Hepatocyte (in vitro differentiated cells): ENCODE results near the gene TOMM6. TPM values are rescaled to one million over a fixed set of nuclear protein-coding genes. Genes with fewer than 3 reads are reported as not detected.

Source experiments
- DNase-seq: peaks from one replicate; pipeline ENCODE4 v3.0.0-alpha.2; 2016; ENCODE audit warnings: low spot score
- H2AFZ ChIP-seq: fragments of 200-600 bp; sonication (generic); 2 replicates; pipeline ENCODE4 v1.6.0; 2016; ENCODE audit warnings: antibody characterized with exemption, mild to moderate bottlenecking
- H3K27ac ChIP-seq: fragments of 200-600 bp; sonication (generic); 2 replicates; pipeline ENCODE4 v1.5.1; 2016; ENCODE audit warnings: mild to moderate bottlenecking
- H3K27me3 ChIP-seq: fragments of 200-600 bp; sonication (generic); 2 replicates; pipeline ENCODE4 v1.6.1; 2016
- H3K36me3 ChIP-seq: fragments of 200-600 bp; sonication (generic); replicated peaks from 2 replicates; pipeline ENCODE4 v1.5.1; 2016; ENCODE audit warnings: low read depth; ENCODE audit not compliant: insufficient read depth
- H3K4me1 ChIP-seq: fragments of 200-600 bp; sonication (generic); 2 replicates; pipeline ENCODE4 v1.5.1; 2016; ENCODE audit warnings: mild to moderate bottlenecking, moderate library complexity; ENCODE audit not compliant: insufficient read depth
- H3K4me2 ChIP-seq: fragments of 200-600 bp; sonication (generic); 2 replicates; pipeline ENCODE4 v1.6.0; 2016
- H3K4me3 ChIP-seq: fragments of 200-600 bp; sonication (generic); 2 replicates; pipeline ENCODE4 v1.5.1; 2016; ENCODE audit warnings: mild to moderate bottlenecking
- H3K79me2 ChIP-seq: fragments of 200-600 bp; sonication (generic); 2 replicates; pipeline ENCODE4 v1.6.0; 2017; ENCODE audit warnings: mild to moderate bottlenecking
- H3K9me2 ChIP-seq: fragments of 200-600 bp; sonication (generic); replicated peaks from 2 replicates; pipeline ENCODE4 v1.6.0; 2017; ENCODE audit warnings: mild to moderate bottlenecking; ENCODE audit not compliant: insufficient read depth
- H3K9me3 ChIP-seq: fragments of 200-600 bp; sonication (generic); 2 replicates; pipeline ENCODE4 v1.5.1; 2016; ENCODE audit warnings: low read depth, mild to moderate bottlenecking
- H4K20me1 ChIP-seq: fragments of 200-600 bp; sonication (generic); 2 replicates; pipeline ENCODE4 v1.6.0; 2016; ENCODE audit warnings: mild to moderate bottlenecking; ENCODE audit not compliant: insufficient read depth, poor library complexity, severe bottlenecking
- CTCF ChIP-seq: fragments of 200-600 bp; sonication (generic); IDR thresholded peaks from 2 replicates; pipeline ENCODE4 v1.5.1; 2016; ENCODE audit warnings: antibody characterized with exemption, mild to moderate bottlenecking; ENCODE audit not compliant: poor library complexity
- EZH2 ChIP-seq: fragments of 200-600 bp; sonication (generic); IDR thresholded peaks from 2 replicates; pipeline ENCODE4 v1.6.1; 2016; ENCODE audit warnings: antibody characterized with exemption, mild to moderate bottlenecking, borderline replicate concordance
- EZH2phosphoT487 ChIP-seq: fragments of 200-600 bp; sonication (generic); IDR thresholded peaks from one replicate; pipeline ENCODE4 v1.6.1; 2018; ENCODE audit warnings: antibody characterized with exemption, mild to moderate bottlenecking, low read depth, moderate library complexity; ENCODE audit not compliant: unreplicated experiment, severe bottlenecking
- WGBS: methylation state at CpG from one replicate; pipeline ENCODE4 v1.1.6; 2016; ENCODE audit warnings: low lambda C conversion rate; ENCODE audit errors: missing lambda C conversion rate; 5-methylcytosine and 5-hydroxymethylcytosine counted together
- polyA plus RNA-seq: library from polyadenylated mRNA; unstranded; fragments of >200 nt; fragmentation: Nextera tagmentation; extraction: Ambion mirVana; gene quantifications from 2 replicates; pipeline ENCODE4 v1.2.1, GENCODE V29; 2016
- total RNA-seq: library from RNA; depleted of rRNA; stranded (reverse); fragments of >200 nt; gene quantifications from 2 replicates; pipeline ENCODE4 v1.2.3, GENCODE V29; 2014

The TOMM6 gene
- total and polyA plus RNA-seq, 2 experiments from 2014 or later, result 127 to 211 TPM

GRCh38 chr6:41757271-41757670 lies 30.2 kb upstream of the TOMM6 start:
- no peak for DNase-seq
- no peaks in the 10 kb centered on the region for H4K20me1 ChIP-seq
- H3K9me2 ChIP-seq, result no peaks in the 10 kb centered on the region
- TF ChIP-seq EZH2phosphoT487, result no peak
- TF ChIP-seq CTCF, result no peak
- TF ChIP-seq EZH2, result no peak
- H2AFZ ChIP-seq, result no peak overlapping the region
- H3K9me3 ChIP-seq, result no peaks in the 10 kb centered on the region
- 94% methylated on average over 6 of the region's 6 CpGs for WGBS
- H3K79me2 ChIP-seq, result no peaks in the 10 kb centered on the region
- no peaks in the 10 kb centered on the region for H3K27me3 ChIP-seq
- H3K27ac ChIP-seq, result no peak overlapping the region
- H3K4me3 ChIP-seq, result no peak overlapping the region
- no peak overlapping the region for H3K4me2 ChIP-seq
- H3K36me3 ChIP-seq, result no peaks in the 10 kb centered on the region
- no peaks in the 10 kb centered on the region for H3K4me1 ChIP-seq

- Histone ChIP-seq H3K27ac (no peak overlapping the region), H3K4me2 (no peak overlapping the region), H3K36me3 (no peaks in the 10 kb centered on the region), H3K4me3 (no peak overlapping the region), H4K20me1 (no peaks in the 10 kb centered on the region), H2AFZ (no peak overlapping the region), H3K9me2 (no peaks in the 10 kb centered on the region), H3K9me3 (no peaks in the 10 kb centered on the region), H3K79me2 (no peaks in the 10 kb centered on the region), H3K4me1 (no peaks in the 10 kb centered on the region), H3K27me3 (no peaks in the 10 kb centered on the region)
- 67% methylated on average over 8 of the region's 8 CpGs for WGBS
- DNase-seq, result no peak
- no peak for TF ChIP-seq CTCF
- TF ChIP-seq EZH2, result no peak
- TF ChIP-seq EZH2phosphoT487, result no peak
Observed at GRCh38 chr6:41757931-41758640, 29.4 kb upstream of the TOMM6 start.

GRCh38 chr6:41758641-41759035 lies 28.9 kb upstream of the TOMM6 start:
- no peak overlapping the region for H2AFZ ChIP-seq
- no peak overlapping the region for H3K4me3 ChIP-seq
- H3K27ac ChIP-seq, result no peak overlapping the region
- WGBS, result 86% methylated on average over 6 of the region's 6 CpGs
- TF ChIP-seq CTCF (no peak), EZH2 (no peak)
- H3K9me2 ChIP-seq, result no peaks in the 10 kb centered on the region
- no peak for DNase-seq
- H3K36me3 ChIP-seq, result no peaks in the 10 kb centered on the region
- no peaks in the 10 kb centered on the region for H3K27me3 ChIP-seq
- no peaks in the 10 kb centered on the region for H3K79me2 ChIP-seq
- no peak overlapping the region for H3K4me2 ChIP-seq
- no peaks in the 10 kb centered on the region for H4K20me1 ChIP-seq
- H3K9me3 ChIP-seq, result no peaks in the 10 kb centered on the region
- H3K4me1 ChIP-seq, result no peaks in the 10 kb centered on the region
